ENCODE data around the gene MAX.

Gene MAX

GRCh38 chr14:65026526-65026925, 75.8 kb downstream of the MAX start:
- ChIA-PET POLR2A (no interaction called here), CTCF (interaction anchor here (16.6 kb wide), 1 partner anchor 37 kb away, joined by 162 read pairs; the partner anchor contains the start of gene FNTB)
- DNase-seq (ENCODE audit: extremely low spot score) = no peak

GRCh38 chr14:65025818-65026217, 76.5 kb downstream of the MAX start:
- TF ChIP-seq CTCF (IDR thresholded peaks at IDR 0.05; ENCODE audit: control extremely low read depth, extremely low read depth, low read depth, missing control alignments) = no peak
- POLR2A ChIA-PET = no interaction called here
- CTCF ChIA-PET = interaction anchor here (1.7 to 16.6 kb wide), 2 partner anchors 10 to 36 kb away, joined by 6 to 162 read pairs; partner anchors contain the start of gene FNTB

More at GRCh38 chr14:65026526-65026925, 75.8 kb downstream of the MAX start:
- TF ChIP-seq CTCF (IDR thresholded peaks at IDR 0.05; ENCODE audit: control extremely low read depth, extremely low read depth, low read depth, missing control alignments) = no peak

More at GRCh38 chr14:65025818-65026217, 76.5 kb downstream of the MAX start:
- no peak for DNase-seq (ENCODE audit: extremely low spot score)

All from GM10248 (cell line).